Right lobe of liver (tissue), 4 donors: ENCODE measurements around the gene AK3.

ENCODE experiments used
- POLR2A ChIP-seq: fragments of 450-650 bp; IDR thresholded peaks from one replicate; pipeline ENCODE4 v1.6.1; 2017; ENCODE audit warnings: antibody characterized with exemption, mild to moderate bottlenecking
- TF ChIP-seq, protein P1 (sequence below), 4 donors: fragments of 200-600 bp in 3 of 4; fragments of 450-650 bp in 1 of 4; IDR thresholded peaks; one replicate each; pipeline versions ENCODE4 v1.5.1 to v1.8.0; 2016 to 2022; ENCODE audit warnings: antibody characterized with exemption in 4 of 4, mild to moderate bottlenecking in 2 of 4
- donor health status: DM: no; HTN: no; CAD: no.
- donor health status: DM: no; HTN: no; CAD: no.
- donor health status: DM: no; HTN: yes; CAD: no.

DNA sequence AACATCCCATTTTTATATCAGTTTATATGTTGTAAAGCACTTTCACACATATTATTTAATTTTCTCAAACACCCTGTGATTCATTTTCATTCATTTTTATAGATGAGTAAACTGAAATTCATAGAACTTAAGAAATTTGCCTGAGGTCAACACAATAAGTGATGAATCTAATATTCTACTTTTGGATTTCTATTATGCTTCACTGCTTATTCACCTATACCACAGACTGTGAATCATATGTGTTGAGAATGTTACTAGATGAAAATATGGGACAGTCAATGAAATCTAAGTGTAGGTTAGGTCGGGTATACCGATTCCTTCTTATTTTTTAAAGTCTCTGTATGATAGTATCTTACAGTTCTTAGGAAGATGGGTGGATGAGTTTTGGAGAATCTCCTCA, 36.9 kb downstream of the AK3 start:
- TF ChIP-seq, protein P1, sequence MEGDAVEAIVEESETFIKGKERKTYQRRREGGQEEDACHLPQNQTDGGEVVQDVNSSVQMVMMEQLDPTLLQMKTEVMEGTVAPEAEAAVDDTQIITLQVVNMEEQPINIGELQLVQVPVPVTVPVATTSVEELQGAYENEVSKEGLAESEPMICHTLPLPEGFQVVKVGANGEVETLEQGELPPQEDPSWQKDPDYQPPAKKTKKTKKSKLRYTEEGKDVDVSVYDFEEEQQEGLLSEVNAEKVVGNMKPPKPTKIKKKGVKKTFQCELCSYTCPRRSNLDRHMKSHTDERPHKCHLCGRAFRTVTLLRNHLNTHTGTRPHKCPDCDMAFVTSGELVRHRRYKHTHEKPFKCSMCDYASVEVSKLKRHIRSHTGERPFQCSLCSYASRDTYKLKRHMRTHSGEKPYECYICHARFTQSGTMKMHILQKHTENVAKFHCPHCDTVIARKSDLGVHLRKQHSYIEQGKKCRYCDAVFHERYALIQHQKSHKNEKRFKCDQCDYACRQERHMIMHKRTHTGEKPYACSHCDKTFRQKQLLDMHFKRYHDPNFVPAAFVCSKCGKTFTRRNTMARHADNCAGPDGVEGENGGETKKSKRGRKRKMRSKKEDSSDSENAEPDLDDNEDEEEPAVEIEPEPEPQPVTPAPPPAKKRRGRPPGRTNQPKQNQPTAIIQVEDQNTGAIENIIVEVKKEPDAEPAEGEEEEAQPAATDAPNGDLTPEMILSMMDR (IDR thresholded peaks at IDR 0.05): no peak
- no peak for TF ChIP-seq POLR2A
